ENCODE data around the gene DCLRE1C.
"Not testable (repeated sequence)": the region's sequence is repeated elsewhere in the genome, so short reads cannot be mapped to it uniquely, and the experiment has no call there.

DCLRE1C gene

GRCh38 chr10:14945108-14945507 is 8.8 kb downstream of the DCLRE1C start:
- DNase-seq (ENCODE audit: low read depth, low spot score): no peak

- not testable (repeated sequence) for DNase-seq (ENCODE audit: low read depth, low spot score)
These were observed 11.0 kb downstream of the DCLRE1C start for GRCh38 chr10:14942950-14943338.

GRCh38 chr10:14942147-14942949 is 11.5 kb downstream of the DCLRE1C start:
- not testable (repeated sequence) for DNase-seq (ENCODE audit: low read depth, low spot score)

- DNase-seq (ENCODE audit: low read depth, low spot score): not testable (repeated sequence)
These were observed 14.9 kb downstream of the DCLRE1C start for GRCh38 chr10:14938971-14939370.

GRCh38 chr10:14936584-14936983 is 17.3 kb downstream of the DCLRE1C start:
- no peak for DNase-seq (ENCODE audit: low read depth, low spot score)

- DNase-seq (ENCODE audit: low read depth, low spot score): no peak
These were observed 23.3 kb downstream of the DCLRE1C start for GRCh38 chr10:14930610-14931009.

- no peak for DNase-seq (ENCODE audit: low read depth, low spot score)
These were observed 27.0 kb downstream of the DCLRE1C start for GRCh38 chr10:14926722-14927416.

- no peak for DNase-seq (ENCODE audit: low read depth, low spot score)
These were observed 27.8 kb downstream of the DCLRE1C start for GRCh38 chr10:14926061-14926470.

GRCh38 chr10:14925268-14925667 is 28.6 kb downstream of the DCLRE1C start:
- no peak for DNase-seq (ENCODE audit: low read depth, low spot score)

- no peak for DNase-seq (ENCODE audit: low read depth, low spot score)
These were observed 29.9 kb downstream of the DCLRE1C start for GRCh38 chr10:14924013-14924412.

- DNase-seq (ENCODE audit: low read depth, low spot score): no peak
These were observed 34.9 kb downstream of the DCLRE1C start for GRCh38 chr10:14918964-14919363.

GRCh38 chr10:14917827-14918226 is 36.1 kb downstream of the DCLRE1C start:
- no peak for DNase-seq (ENCODE audit: low read depth, low spot score)

- DNase-seq (ENCODE audit: low read depth, low spot score): no peak
These were observed 37.3 kb downstream of the DCLRE1C start for GRCh38 chr10:14916600-14916999.

GRCh38 chr10:14911801-14912200 is 42.1 kb downstream of the DCLRE1C start:
- DNase-seq (ENCODE audit: low read depth, low spot score): no peak

- DNase-seq (ENCODE audit: low read depth, low spot score): no peak
These were observed 42.9 kb downstream of the DCLRE1C start for GRCh38 chr10:14910953-14911352.

- DNase-seq (ENCODE audit: low read depth, low spot score): no peak
These were observed 44.8 kb downstream of the DCLRE1C start for GRCh38 chr10:14909101-14909500.

- DNase-seq (ENCODE audit: low read depth, low spot score): not testable (repeated sequence)
These were observed 46.3 kb downstream of the DCLRE1C start for GRCh38 chr10:14907591-14907990.

- no peak for DNase-seq (ENCODE audit: low read depth, low spot score)
These were observed 47.1 kb downstream of the DCLRE1C start for GRCh38 chr10:14906765-14907164.

- DNase-seq (ENCODE audit: low read depth, low spot score): no peak
These were observed 48.0 kb downstream of the DCLRE1C start for GRCh38 chr10:14905890-14906289.

GRCh38 chr10:14904864-14905263 is 49.0 kb downstream of the DCLRE1C start:
- DNase-seq (ENCODE audit: low read depth, low spot score): no peak

GRCh38 chr10:14904316-14904732 is 49.6 kb downstream of the DCLRE1C start:
- no peak for DNase-seq (ENCODE audit: low read depth, low spot score)

GRCh38 chr10:14891151-14891550 is 62.7 kb downstream of the DCLRE1C start:
- DNase-seq (ENCODE audit: low read depth, low spot score): no peak

- DNase-seq (ENCODE audit: low read depth, low spot score): no peak
These were observed 64.6 kb downstream of the DCLRE1C start for GRCh38 chr10:14889318-14889717.

Data from activated CD4-positive, CD25-positive, alpha-beta regulatory T cell treated with anti-CD3 and anti-CD28 coated beads, Interleukin-2, amount 50 U/mL, for 16 hours (primary cell).